Measurements from ENCODE around the gene COPS4. TPM values are rescaled to one million over a fixed set of nuclear protein-coding genes. Genes with fewer than 3 reads are reported as not detected.

Gene COPS4
- total and polyA plus RNA-seq, 2 of the 8 experiments (the other 6 are each of a cell fraction or from before 2014, with no cell fraction given): 14.9 to 28.3 TPM

DNA sequence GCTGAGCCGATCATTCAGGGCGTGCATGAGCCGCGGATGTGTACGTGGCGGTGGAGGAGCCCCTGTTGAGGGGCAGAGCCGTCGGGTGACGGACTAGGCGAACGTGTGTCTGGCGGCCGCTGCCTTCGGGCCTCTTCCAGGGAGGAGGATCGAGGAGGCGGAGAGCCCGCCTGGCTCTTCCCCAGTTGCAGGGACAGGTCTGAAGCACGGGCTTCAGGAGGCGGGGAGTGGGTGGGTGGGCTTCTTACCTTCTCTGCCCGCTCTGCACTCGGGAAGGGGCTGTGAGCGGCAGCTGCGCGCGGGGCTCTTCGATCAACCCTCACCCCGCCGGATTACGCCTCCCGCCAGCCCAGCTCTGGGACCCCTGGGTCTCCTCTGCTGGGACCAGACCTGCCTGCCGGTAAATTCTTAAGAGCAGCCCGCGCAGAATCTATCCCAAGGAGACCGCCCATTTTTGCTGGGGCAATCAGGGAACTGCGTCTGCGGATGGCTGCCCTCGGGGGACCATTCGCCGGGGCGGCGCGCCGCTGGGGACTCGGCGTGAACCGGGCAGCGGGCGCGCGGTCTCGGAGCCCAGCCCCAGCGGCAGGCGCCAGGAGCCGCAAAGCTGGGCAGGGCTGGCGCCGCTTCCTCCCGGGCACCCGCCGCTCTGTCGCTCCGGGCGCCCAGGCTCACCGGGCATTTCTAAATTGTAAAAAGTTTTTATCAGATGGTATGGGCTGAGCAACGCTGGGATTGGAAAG is 74.7 kb downstream of the COPS4 start:
- H3K14ac ChIP-seq (ENCODE audit: insufficient read length): no peak overlapping the region
- H4K5ac ChIP-seq (ENCODE audit: insufficient read length, low read depth, low read length): no peak overlapping the region
- no peak overlapping the region for H2BK5ac ChIP-seq (ENCODE audit: low read depth, low read length)
- H4K91ac ChIP-seq (replicated peaks; ENCODE audit: insufficient read length, low read length): no peak overlapping the region
- no peak overlapping the region; the same call in 1 of the 2 replicates for H3K27ac ChIP-seq (ENCODE audit: low read depth, low read length)
- peaks cover 0 to 10% (median 2%) of the 10 kb centered on the region in 4 experiments; a peak in 4 of 7 replicates for H3K27me3 ChIP-seq (replicated peaks in 1 of 4; ENCODE audit: control insufficient read depth in 3 of 4, extremely low read depth in 1 of 4, insufficient read depth in 3 of 4, low read length in 3 of 4)
- H2BK20ac ChIP-seq (ENCODE audit: low read length): no peak overlapping the region
- H2BK120ac ChIP-seq (replicated peaks; ENCODE audit: low read depth, low read length): peak overlapping the region; percentile 41
- peak overlapping the region; percentile 26 for H3K56ac ChIP-seq (replicated peaks; ENCODE audit: insufficient read length, low read depth, low read length)
- no peak overlapping the region for H2BK15ac ChIP-seq (ENCODE audit: low read length)
- peak overlapping the region; percentile 74 for H4K8ac ChIP-seq (ENCODE audit: extremely low read depth, insufficient read depth, low read length)
- peak in 1 of 2 experiments; percentile 80 for DNase-seq (ENCODE audit: low read depth in 1 of 2, low spot score in 2 of 2)
- no peak overlapping the region for H3K4ac ChIP-seq (replicated peaks; ENCODE audit: insufficient read length, low read depth, low read length)
- peak overlapping the region; percentile 60 to 88 (median 66) for H3K4me3 ChIP-seq (ENCODE audit: extremely low read depth in 1 of 4, insufficient read depth in 2 of 4, low read depth in 3 of 4, low read length in 4 of 4)
- FAIRE-seq: no peak
- H4K20me1 ChIP-seq (replicated peaks in 1 of 2; ENCODE audit: control insufficient read depth in 1 of 2, insufficient read depth in 2 of 2, low read length in 2 of 2): no peaks in the 10 kb centered on the region
- ChIA-PET CTCF (ENCODE audit: partially characterized antibody) (interaction anchor here (0.6 to 2.3 kb wide), 18 partner anchors 9 to 172 kb away, joined by 3 to 9 read pairs (median 4); no protein-coding TSS in a partner anchor), POLR2A (ENCODE audit: partially characterized antibody) (interaction anchor here (0.6 to 1.6 kb wide), 6 partner anchors 12 to 279 kb away, joined by 3 to 6 read pairs (median 4); partner anchors contain the start of gene COQ2)
- WGBS, 2 experiments (ENCODE audit: extremely low coverage in 1 of 2, insufficient coverage in 1 of 2, insufficient read length in 1 of 2, insufficient replicate concordance in 2 of 2, low coverage in 1 of 2, low lambda C conversion rate in 2 of 2, missing lambda C conversion rate in 1 of 2): 2% methylated on average over 52 of the region's 64 CpGs; no CpG with 5 or more reads in 1 of the 2 experiments
- H3K18ac ChIP-seq (ENCODE audit: extremely low read depth, low read length): peak overlapping the region; percentile 38; the same call in 1 of the 2 replicates
- H3K9ac ChIP-seq (replicated peaks in 1 of 4; ENCODE audit: extremely low read depth in 1 of 4, low read depth in 3 of 4, low read length in 3 of 4): peak overlapping the region; percentile 54 to 78 (median 64); a peak in 6 of 7 replicates
- H3K79me2 ChIP-seq (ENCODE audit: control insufficient read depth in 1 of 2, insufficient read depth in 2 of 2, low read length in 2 of 2): no peaks in the 10 kb centered on the region
- no peak overlapping the region for H2AK5ac ChIP-seq (ENCODE audit: low read depth, low read length)
- H3K23me2 ChIP-seq (ENCODE audit: low read depth, low read length): peaks cover 4% of the 10 kb centered on the region; the same call in 1 of the 2 replicates
- no peak overlapping the region for H3K23ac ChIP-seq (ENCODE audit: insufficient read length)
- H3K4me2 ChIP-seq (ENCODE audit: insufficient read depth in 1 of 2, low read depth in 2 of 2, low read length in 2 of 2): peak overlapping the region; percentile 55 to 76
- no peaks in the 10 kb centered on the region for H3K36me3 ChIP-seq (ENCODE audit: control insufficient read depth in 2 of 4, insufficient read depth in 4 of 4, low read length in 3 of 4)
- peaks cover 0 to 5% (median 1%) of the 10 kb centered on the region in 4 experiments; a peak in 3 of 7 replicates for H3K4me1 ChIP-seq (replicated peaks in 1 of 4; ENCODE audit: control insufficient read depth in 3 of 4, insufficient read depth in 4 of 4, low read length in 3 of 4)
- 0 out of 2 replicates have a peak overlapping the region, but pooled peaks have one; percentile 29 for H2BK12ac ChIP-seq (ENCODE audit: low read depth, low read length)
- no peaks in the 10 kb centered on the region for H3K79me1 ChIP-seq (ENCODE audit: low read depth, low read length)
- H2AFZ ChIP-seq (ENCODE audit: low read length): peak overlapping the region; percentile 96
- no peaks in the 10 kb centered on the region for H3K9me3 ChIP-seq (ENCODE audit: insufficient read depth in 2 of 2, low read depth in 1 of 2, low read length in 1 of 2)
- TF ChIP-seq ASH2L (IDR thresholded peaks at IDR 0.05; ENCODE audit: low read length): peak; percentile 4
- TF ChIP-seq KDM4A (IDR thresholded peaks at IDR 0.05; ENCODE audit: low read depth, low read length, severe bottlenecking): peak; percentile 67
- peak; percentile 39; the same call in 1 of the 2 replicates for TF ChIP-seq SUZ12 (IDR thresholded peaks at IDR 0.05; ENCODE audit: low read length)
- TF ChIP-seq PHF8 (conservative IDR thresholded peaks at IDR 0.05; ENCODE audit: low read depth, low read length): peak; percentile 53; the same call in 1 of the 2 replicates
- peak; percentile 52; the same call in 1 of the 2 replicates for TF ChIP-seq TAF1 (IDR thresholded peaks at IDR 0.05; ENCODE audit: low read depth, low read length)
- TF ChIP-seq, protein P1, sequence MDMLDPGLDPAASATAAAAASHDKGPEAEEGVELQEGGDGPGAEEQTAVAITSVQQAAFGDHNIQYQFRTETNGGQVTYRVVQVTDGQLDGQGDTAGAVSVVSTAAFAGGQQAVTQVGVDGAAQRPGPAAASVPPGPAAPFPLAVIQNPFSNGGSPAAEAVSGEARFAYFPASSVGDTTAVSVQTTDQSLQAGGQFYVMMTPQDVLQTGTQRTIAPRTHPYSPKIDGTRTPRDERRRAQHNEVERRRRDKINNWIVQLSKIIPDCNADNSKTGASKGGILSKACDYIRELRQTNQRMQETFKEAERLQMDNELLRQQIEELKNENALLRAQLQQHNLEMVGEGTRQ (IDR thresholded peaks at IDR 0.05; ENCODE audit: low read length): no peak
- peak in 1 of 2 experiments; percentile 50; a peak in 2 of 3 replicates for TF ChIP-seq POLR2A (IDR thresholded peaks at IDR 0.05; ENCODE audit: control extremely low read depth in 1 of 2, low read depth in 2 of 2, low read length in 2 of 2)
- TF ChIP-seq TBP (IDR thresholded peaks at IDR 0.05; ENCODE audit: low read depth, low read length): 0 out of 2 replicates have a peak, but pooled peaks have one; percentile 9
- TF ChIP-seq RAD21 (IDR thresholded peaks at IDR 0.05 in 1 of 2, conservative IDR thresholded peaks at IDR 0.05 in 1 of 2; ENCODE audit: low read depth in 2 of 2, low read length in 2 of 2): no peak
- TF ChIP-seq RBBP5 (IDR thresholded peaks at IDR 0.05; ENCODE audit: borderline replicate concordance, low read depth, low read length): no peak
